IPS DF 4.7 (cell line): Measurements from ENCODE around the gene SLC25A21.
"Not testable (repeated sequence)": the region's sequence is repeated elsewhere in the genome, so short reads cannot be mapped to it uniquely, and the experiment has no call there.

Experiments
- DNase-seq: peaks from one replicate; pipeline ENCODE4 v3.0.0-alpha.2; 2013; ENCODE audit warnings: low spot score; ENCODE audit errors: extremely low read depth

SLC25A21 gene

GRCh38 chr14:37172024-37172869 is at the start of gene SLC25A21:
SLC25A21 (minus strand) TSS chr14:37172606.
- peak; percentile 44 for DNase-seq

- DNase-seq: no peak
Measured at GRCh38 chr14:37221073-37221472, 48.7 kb upstream of the SLC25A21 start.

- no peak for DNase-seq
Measured at GRCh38 chr14:37215345-37215744, 42.9 kb upstream of the SLC25A21 start.

DNA sequence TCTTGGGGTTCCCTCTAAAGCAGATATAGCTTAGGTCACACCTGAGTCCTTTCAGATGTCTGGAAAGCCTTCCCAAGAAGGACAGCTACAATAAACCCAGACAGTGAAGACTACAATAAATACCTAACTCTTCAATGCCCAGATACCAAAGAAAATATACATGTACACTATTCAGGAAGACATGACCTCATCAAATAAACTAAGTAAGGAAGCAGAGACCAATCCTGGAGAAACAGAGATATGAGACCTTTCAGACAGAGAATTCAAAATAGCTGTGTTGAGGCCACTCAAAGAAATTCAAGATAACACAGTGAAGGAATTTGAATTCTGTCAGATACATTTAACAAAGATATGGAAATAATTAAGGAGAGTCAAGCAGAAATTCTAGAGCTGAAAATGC is 40.6 kb upstream of the SLC25A21 start:
- no peak for DNase-seq

DNA sequence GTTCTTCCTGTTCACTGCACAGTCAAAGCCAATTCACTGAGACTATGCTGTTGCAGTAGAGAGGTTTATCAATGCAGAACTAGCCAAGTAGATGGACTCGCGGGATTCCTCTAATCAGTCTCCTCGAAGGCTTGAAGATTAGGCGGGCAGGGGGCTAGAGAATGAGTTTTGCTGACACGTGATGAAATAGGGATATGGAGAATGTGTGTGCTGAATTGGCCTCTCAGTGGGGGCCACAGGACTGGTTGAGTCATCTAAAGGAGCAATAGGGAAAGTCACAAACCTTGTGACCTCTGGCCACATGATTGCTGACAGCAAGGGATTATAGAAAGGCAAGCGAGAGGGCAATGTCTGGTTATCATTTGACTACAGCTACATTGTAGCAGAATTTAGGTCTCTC is 38.0 kb upstream of the SLC25A21 start:
- DNase-seq: no peak

- not testable (repeated sequence) for DNase-seq
Measured at GRCh38 chr14:37209617-37210016, 37.2 kb upstream of the SLC25A21 start.

DNA sequence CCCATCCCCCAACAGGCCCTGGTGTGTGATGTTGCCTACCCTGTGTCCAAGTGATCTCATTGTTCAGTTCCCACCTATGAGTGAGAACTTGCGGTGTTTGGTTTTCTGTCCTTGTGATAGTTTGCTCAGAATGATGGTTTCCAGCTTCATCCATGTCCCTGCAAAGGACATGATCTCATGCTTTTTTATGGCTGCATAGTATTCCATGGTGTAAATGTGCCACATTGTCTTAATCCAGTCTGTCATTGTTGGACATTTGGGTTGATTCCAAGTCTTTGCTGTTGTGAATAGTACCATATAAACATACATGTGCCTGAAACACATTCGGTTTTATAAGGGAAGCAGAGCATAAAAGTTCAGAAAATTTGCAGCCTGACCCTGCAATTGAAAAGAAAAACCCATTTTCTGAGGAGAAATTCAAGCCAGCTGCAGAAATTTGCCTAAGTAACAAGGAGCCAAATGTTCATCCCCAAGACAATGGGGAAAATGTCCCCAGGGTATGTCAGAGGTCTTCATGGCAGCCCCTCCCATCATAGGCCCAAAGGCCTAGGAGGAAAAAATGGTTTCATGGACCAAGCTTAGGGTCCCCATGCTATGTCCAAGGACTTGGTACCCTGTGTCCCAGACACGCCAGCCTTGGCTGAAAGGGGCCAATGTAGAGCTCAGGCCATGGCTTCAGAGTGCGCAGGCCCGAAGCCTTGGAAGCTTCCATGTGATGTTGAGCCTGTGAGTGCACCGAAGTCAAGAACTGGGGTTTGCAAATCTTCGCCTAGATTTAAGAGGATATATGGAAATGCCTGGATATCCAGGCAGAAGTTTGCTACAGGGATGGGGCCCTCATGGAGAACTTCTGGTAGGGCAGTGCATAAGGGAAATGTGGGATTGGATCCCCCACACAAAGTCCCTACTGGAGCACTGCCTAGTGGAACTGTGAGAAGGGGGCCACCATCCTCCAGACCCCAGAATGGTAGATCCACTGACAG is 33.5 kb upstream of the SLC25A21 start:
- DNase-seq: not testable (repeated sequence)

GRCh38 chr14:37203423-37203822 is 31.0 kb upstream of the SLC25A21 start:
- no peak for DNase-seq

GRCh38 chr14:37202812-37203211 is 30.4 kb upstream of the SLC25A21 start:
- DNase-seq: no peak

DNA sequence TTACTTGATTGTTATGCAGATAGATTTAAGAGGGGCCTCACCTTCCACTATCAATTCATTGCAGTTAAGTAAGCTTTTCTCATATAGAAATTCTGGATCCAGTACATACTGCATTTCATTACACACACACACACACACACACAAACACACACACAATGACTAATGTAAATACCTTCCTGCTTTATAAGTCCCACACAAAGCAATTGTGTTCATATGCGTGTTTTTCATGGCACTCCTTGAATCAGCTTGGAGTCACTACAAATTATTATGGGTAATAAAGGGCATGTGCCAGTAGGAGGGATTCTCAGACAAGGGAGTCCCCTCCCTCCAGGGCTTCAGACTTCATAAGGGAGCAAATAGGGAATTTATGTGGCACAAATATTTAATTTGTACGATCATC is 29.9 kb upstream of the SLC25A21 start:
- no peak for DNase-seq

- no peak for DNase-seq
Measured at GRCh38 chr14:37201724-37202123, 29.3 kb upstream of the SLC25A21 start.

GRCh38 chr14:37198907-37199306 is 26.5 kb upstream of the SLC25A21 start:
- DNase-seq: no peak

GRCh38 chr14:37198273-37198598 is 25.8 kb upstream of the SLC25A21 start:
- DNase-seq: no peak

DNA sequence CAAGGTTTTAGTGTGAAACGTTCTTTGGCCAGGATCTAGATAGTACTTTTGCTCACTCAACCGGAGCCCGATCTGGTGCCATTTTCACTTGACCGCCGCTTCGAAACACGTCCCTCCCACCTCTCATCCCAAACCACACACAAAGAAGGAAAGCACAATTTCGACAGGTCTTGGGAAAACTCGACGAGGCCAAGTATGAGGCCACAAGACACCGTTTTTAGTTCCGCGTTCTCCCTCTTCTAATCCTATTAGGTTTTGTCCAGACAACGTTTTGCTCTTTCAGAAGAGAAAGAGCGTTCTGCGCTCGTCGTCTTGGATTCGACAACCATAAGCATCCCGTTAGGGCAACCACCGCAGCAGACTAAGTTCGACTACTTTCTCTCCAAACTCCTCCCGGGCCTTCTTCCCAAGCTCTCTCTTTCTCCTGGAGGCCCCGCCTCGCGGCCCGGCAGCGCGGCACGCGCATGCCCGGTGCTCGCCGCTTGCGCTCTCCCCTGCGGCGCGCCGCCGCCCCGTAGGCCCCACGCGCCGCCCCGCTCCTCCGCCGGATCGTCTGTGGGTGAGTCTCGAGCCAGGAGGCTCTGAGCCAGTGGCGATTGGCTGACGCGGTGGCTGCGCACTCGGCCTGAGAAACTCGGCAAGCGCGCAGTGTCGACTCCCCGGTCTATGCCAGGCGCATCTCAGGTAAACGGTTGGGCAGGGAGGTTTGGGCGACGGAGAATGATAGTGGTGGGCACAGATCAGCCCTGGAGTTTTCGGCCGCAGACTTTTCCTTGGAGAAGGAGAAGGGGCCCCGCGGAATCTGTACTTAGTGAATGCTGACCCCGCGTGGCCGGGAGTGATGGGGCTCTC is 25.2 kb upstream of the SLC25A21 start, which contains the start of gene MIPOL1:
MIPOL1 (plus strand) TSS at position 517 of the 852 bp plus-strand sequence. CDS start 49,952 bp downstream, outside the sequence.
- peak; percentile 25 for DNase-seq

DNA sequence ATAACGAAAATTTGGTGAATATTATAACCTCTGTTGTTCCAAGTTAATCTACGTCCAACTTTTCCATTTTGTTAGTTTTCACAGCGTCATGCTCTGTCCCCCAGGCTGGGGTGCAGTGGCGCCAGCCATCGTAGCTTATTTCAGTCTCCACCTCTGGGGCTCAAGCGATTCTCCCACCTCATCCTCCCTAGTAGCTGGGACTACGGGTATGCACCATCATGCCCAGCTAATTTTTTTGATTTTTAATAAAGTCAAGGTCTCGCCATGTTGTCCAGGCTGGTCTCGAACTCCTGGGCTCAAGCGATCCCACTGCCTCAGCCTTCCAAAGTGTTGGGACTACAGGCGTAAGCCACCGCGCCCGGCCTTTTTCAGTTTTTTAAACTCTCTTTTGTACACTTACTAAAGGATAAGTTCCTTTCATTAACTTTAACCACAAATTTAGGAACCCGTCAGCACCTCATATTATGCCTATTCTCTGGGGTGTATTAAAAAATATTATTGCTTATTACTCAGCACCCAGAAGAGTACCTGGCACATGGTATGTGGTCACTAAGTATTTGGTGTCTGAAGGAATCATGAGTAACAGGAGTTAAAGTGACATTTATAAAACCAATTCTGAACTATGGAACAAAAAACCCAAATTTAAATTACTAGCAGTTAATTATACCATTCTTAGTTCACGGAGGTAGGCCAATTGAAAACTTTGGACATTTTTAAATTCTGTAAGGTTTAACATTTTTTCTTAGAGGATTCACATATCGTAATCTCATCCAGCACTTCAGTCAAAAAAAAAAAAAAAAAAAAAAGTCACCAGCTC is 24.4 kb upstream of the SLC25A21 start:
- DNase-seq: no peak

DNA sequence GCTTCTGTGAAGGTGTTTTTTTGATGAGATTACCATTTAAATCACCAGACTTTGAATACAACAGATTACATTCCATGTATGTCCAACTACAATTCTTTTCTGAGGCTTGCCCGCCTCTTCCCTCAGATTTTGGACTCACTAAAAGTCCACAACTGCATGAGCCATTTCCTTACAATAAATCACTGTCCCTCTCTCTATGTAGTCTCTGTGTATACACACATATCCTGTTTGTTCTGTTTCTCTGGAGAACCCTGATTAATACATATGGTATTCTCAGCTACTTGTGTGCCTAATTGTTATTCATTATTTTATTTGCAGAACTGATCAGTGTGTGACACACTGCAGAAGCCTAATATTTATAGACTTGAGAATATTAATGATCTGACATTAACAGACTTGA is 22.9 kb upstream of the SLC25A21 start:
- no peak for DNase-seq

GRCh38 chr14:37194698-37195097 is 22.3 kb upstream of the SLC25A21 start:
- no peak for DNase-seq

- not testable (repeated sequence) for DNase-seq
Measured at GRCh38 chr14:37189733-37190132, 17.3 kb upstream of the SLC25A21 start.

GRCh38 chr14:37187840-37188577 is 15.6 kb upstream of the SLC25A21 start:
- DNase-seq: not testable (repeated sequence)

DNA sequence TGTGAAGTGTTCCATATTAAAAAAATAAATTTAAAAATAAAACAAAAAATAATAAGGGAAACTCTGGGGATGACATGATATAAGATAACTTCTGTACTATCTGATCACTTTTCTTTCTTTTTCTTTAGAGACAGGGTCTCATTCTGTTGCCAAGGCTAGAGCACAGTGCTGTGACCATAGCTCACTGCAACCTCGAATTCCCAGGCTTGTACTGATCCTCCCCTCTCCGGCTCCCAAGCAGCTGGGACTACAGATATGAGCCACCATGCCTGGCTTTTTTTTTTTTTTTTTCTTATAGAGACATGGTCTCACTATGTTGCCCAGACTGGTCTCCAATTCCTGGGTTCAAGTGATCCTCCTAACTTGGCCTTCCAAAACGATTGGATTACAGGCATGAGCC is 14.9 kb upstream of the SLC25A21 start:
- DNase-seq: no peak
